Fibroblast of skin of left biceps (primary cell): Measurements from ENCODE around the gene THRB.

ENCODE experiments used
- DNase-seq, 2 experiments: peaks; one replicate each; pipeline ENCODE4 v3.0.0-alpha.2; 2013; ENCODE audit warnings: low read depth in 2 of 2

THRB gene

GRCh38 chr3:24352893-24353553 lies 141.6 kb downstream of the THRB start:
- no peak for DNase-seq

- peak in 1 of 2 experiments; percentile 21 for DNase-seq
These were observed 142.7 kb downstream of the THRB start for GRCh38 chr3:24351779-24352469.

- DNase-seq, result no peak
These were observed 145.2 kb downstream of the THRB start for GRCh38 chr3:24349367-24350019.

GRCh38 chr3:24348348-24348747 lies 146.3 kb downstream of the THRB start:
- no peak for DNase-seq

GRCh38 chr3:24344784-24345439 lies 149.7 kb downstream of the THRB start:
- DNase-seq, result peak; percentile 44 to 54

- no peak for DNase-seq
These were observed 151.4 kb downstream of the THRB start for GRCh38 chr3:24343084-24343783.

GRCh38 chr3:24342275-24342674 lies 152.4 kb downstream of the THRB start:
- DNase-seq, result no peak

- DNase-seq, result no peak
These were observed 153.0 kb downstream of the THRB start for GRCh38 chr3:24341668-24342067.

- no peak for DNase-seq
These were observed 153.7 kb downstream of the THRB start for GRCh38 chr3:24340966-24341365.

- no peak for DNase-seq
These were observed 154.5 kb downstream of the THRB start for GRCh38 chr3:24340161-24340560.

GRCh38 chr3:24339266-24339825 lies 155.3 kb downstream of the THRB start:
- no peak for DNase-seq

- no peak for DNase-seq
These were observed 156.1 kb downstream of the THRB start for GRCh38 chr3:24338409-24339130.

- no peak for DNase-seq
These were observed 158.5 kb downstream of the THRB start for GRCh38 chr3:24336101-24336500.

GRCh38 chr3:24332092-24332491 lies 162.6 kb downstream of the THRB start:
- no peak for DNase-seq

GRCh38 chr3:24323272-24323671 lies 171.4 kb downstream of the THRB start:
- no peak for DNase-seq

GRCh38 chr3:24320601-24321000 lies 174.0 kb downstream of the THRB start:
- DNase-seq, result no peak

GRCh38 chr3:24318677-24319287 lies 175.9 kb downstream of the THRB start:
- DNase-seq, result peak in 1 of 2 experiments; percentile 39

- DNase-seq, result no peak
These were observed 177.7 kb downstream of the THRB start for GRCh38 chr3:24316887-24317383.

- DNase-seq, result no peak
These were observed 178.7 kb downstream of the THRB start for GRCh38 chr3:24315971-24316370.

GRCh38 chr3:24315356-24315755 lies 179.3 kb downstream of the THRB start:
- DNase-seq, result no peak
